Thymus (tissue), 11 donors: ENCODE results near the gene NFAT5. TPM values are rescaled to one million over a fixed set of nuclear protein-coding genes. Genes with fewer than 3 reads are reported as not detected.

Source experiments
- DNase-seq, 9 donors: peaks; one replicate each; pipeline ENCODE4 v3.0.0-alpha.2; 2013; ENCODE audit warnings: low spot score in 9 of 9, low read depth in 6 of 9, missing footprints in 1 of 9
- H3K27ac ChIP-seq, 2 donors: one replicate each; pipeline ENCODE4 v1.5.1; 2013; ENCODE audit warnings: control low read depth in 1 of 2, low read depth in 1 of 2, low read length in 1 of 2, mild to moderate bottlenecking in 1 of 2, moderate library complexity in 1 of 2
- H3K27me3 ChIP-seq, 2 donors: one replicate each; pipeline ENCODE4 v1.5.1; 2013; ENCODE audit warnings: low read length in 1 of 2; ENCODE audit not compliant: control insufficient read depth in 2 of 2, insufficient read depth in 1 of 2
- H3K36me3 ChIP-seq, 2 donors: one replicate each; pipeline ENCODE4 v1.5.1; 2013; ENCODE audit warnings: low read length in 1 of 2, mild to moderate bottlenecking in 1 of 2, moderate library complexity in 1 of 2; ENCODE audit not compliant: control insufficient read depth in 2 of 2, insufficient read depth in 2 of 2
- H3K4me1 ChIP-seq, 2 donors: one replicate each; pipeline ENCODE4 v1.5.1; 2013; ENCODE audit warnings: low read length in 2 of 2; ENCODE audit not compliant: control insufficient read depth in 2 of 2, insufficient read depth in 2 of 2
- H3K4me3 ChIP-seq, 2 donors: one replicate each; pipeline ENCODE4 v1.5.1; 2013; ENCODE audit warnings: low read length in 2 of 2, control low read depth in 1 of 2, mild to moderate bottlenecking in 1 of 2
- H3K9me3 ChIP-seq, 2 donors: one replicate each; pipeline ENCODE4 v1.5.1; 2013; ENCODE audit warnings: low read length in 1 of 2, mild to moderate bottlenecking in 1 of 2; ENCODE audit not compliant: control insufficient read depth in 2 of 2, insufficient read depth in 1 of 2
- WGBS: extraction: QIAGEN DNeasy Blood & Tissue Kit; methylation state at CpG from one replicate; pipeline ENCODE4 v1.1.7; 2013; 5-methylcytosine and 5-hydroxymethylcytosine counted together
- polyA plus RNA-seq: library from polyadenylated mRNA; stranded (reverse); fragments of 200-250 nt; gene quantifications from one replicate; pipeline ENCODE4 v1.2.3, GENCODE V29; 2013
- total RNA-seq: library from RNA; stranded (reverse); fragments of 120-200 nt; gene quantifications from one replicate; pipeline ENCODE4 v1.2.4, GENCODE V29; 2013
- donor health status: healthy.

The NFAT5 gene
- total and polyA plus RNA-seq, 2 donors = 4.5 to 8.9 TPM

DNA sequence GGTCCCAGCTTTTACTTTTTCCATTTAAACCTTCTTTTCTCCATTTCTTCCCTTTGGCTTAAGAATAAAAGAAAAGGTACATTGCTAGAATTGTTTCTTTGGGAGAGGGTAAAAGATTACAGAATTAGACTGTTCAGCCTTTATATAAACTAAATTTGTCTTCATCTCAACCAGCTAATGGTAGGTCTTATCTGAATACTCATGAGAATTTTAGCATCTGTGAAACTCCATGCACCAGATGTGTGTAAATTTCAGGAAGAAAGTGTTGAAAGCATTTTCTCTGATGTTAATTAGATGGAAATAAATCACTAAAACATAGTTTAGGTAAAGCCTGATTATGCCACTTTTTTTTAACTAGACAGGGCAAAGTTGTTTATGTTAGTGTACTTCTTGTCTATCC, 135.7 kb downstream of the NFAT5 start:
- Histone ChIP-seq H3K9me3 (no peaks in the 10 kb centered on the region), H3K4me1 (no peaks in the 10 kb centered on the region), H3K4me3 (no peak overlapping the region), H3K36me3 (peaks cover 0 to 8% of the 10 kb centered on the region in 2 donors), H3K27me3 (no peaks in the 10 kb centered on the region), H3K27ac (no peak overlapping the region)
- no peak for DNase-seq

DNA sequence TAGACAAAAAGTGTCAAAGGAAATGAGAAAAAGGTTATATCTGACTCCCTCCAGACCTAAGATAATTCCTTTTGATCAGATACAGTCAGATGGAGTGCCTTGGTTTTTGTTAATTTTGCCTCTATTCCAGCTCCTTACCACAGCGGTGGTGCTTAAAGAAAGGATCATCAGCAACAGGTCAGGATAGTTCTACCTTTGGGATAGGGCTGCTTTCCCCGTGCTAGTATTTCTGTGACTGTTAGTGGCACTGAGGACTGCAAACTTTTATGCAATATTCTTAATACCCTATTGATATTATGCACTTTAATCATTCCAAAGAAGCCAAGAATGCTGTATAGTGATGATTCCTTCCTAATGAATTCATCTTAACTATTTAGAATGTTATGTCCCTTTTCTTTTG, 136.1 kb downstream of the NFAT5 start:
- H3K27me3 ChIP-seq = no peaks in the 10 kb centered on the region
- H3K27ac ChIP-seq = no peak overlapping the region
- WGBS = 98% methylated on average over 2 of the region's 2 CpGs
- H3K36me3 ChIP-seq = peaks cover 0 to 8% of the 10 kb centered on the region in 2 donors
- no peaks in the 10 kb centered on the region for H3K9me3 ChIP-seq
- no peaks in the 10 kb centered on the region for H3K4me1 ChIP-seq
- no peak for DNase-seq
- H3K4me3 ChIP-seq = no peak overlapping the region

DNA sequence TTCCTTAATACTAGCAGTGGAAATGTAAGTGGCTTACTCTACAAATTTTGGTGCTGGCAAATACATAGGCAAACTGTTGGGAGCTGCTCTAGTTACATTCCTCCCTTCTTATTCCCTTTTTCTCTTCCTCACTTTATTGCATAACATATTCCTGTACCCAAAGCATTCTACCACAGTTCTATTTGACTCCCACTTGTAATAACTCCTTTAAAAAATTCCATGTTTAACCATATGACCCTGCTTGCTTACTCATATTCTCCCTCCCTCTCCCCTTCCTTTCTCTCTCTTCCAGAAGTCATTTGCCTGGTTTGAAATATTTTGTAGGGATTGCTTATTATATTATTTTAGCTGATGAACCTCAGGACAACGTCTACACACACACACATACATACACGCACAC, 137.9 kb downstream of the NFAT5 start:
- Histone ChIP-seq H3K27ac (no peak overlapping the region), H3K27me3 (no peaks in the 10 kb centered on the region), H3K4me3 (no peak overlapping the region), H3K4me1 (no peaks in the 10 kb centered on the region), H3K9me3 (no peaks in the 10 kb centered on the region), H3K36me3 (peaks cover 0 to 3% of the 10 kb centered on the region in 2 donors)
- no peak for DNase-seq
- 95% methylated on average over 2 of the region's 2 CpGs for WGBS

DNA sequence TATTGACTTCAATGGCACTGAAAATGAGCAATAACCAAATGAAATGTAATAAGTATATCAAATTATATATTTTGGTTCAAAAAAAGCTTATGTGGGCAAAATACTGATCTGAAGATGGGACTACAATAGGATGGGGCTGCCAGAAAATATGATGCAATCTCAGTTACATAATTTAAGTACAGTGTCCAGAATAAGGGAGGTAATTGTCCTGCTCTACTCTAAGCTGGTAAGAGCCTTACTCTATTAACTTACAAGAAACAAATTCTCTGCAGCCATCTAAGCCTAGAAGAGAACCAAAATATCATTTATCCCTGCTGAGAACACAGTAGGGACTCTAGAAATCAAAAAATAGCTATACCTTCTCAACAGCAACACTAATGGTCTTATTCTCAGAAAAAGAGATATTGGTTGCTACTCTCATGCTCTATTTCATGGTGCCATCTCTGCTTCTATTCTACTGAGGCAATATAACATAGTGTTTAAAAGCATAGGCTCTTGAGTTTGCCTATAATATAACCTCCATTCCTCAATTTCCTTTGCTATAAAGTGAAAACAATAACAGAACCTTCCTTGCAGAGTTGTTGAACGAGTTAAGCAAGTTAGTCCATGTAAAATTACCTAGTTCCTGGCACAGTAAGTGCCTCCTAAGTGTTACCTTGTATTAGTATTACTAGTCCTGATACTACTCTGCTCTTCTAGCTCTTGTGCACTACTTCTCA, 140.6 kb downstream of the NFAT5 start:
- Histone ChIP-seq H3K4me1 (peaks cover 0 to 3% of the 10 kb centered on the region in 2 donors), H3K27me3 (no peaks in the 10 kb centered on the region), H3K27ac (no peak overlapping the region), H3K4me3 (no peak overlapping the region), H3K9me3 (no peaks in the 10 kb centered on the region), H3K36me3 (peaks cover 0 to 3% of the 10 kb centered on the region in 2 donors)
- no peak for DNase-seq
- 96% methylated on average over 1 of the region's 1 CpG for WGBS

DNA sequence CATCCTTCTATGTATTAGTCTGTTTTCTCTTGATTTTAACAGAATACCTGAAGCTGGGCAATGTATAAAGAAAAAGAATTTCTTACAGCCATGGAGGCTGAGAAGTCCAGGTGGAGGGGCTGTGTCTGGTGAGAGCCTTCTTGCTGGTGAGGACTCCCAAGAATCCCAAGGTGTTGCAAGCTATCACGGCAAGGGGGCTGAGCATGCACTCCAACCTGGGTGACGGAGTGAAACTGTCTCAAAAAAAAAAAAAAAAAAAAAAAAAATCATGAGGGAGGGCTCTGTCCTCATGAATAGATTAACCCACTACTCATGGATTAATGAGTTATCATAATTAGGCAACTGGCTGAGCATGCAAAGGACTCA, 141.2 kb downstream of the NFAT5 start:
- H3K27ac ChIP-seq = no peak overlapping the region
- H3K36me3 ChIP-seq = peaks cover under 1 to 3% of the 10 kb centered on the region in 2 donors

DNA sequence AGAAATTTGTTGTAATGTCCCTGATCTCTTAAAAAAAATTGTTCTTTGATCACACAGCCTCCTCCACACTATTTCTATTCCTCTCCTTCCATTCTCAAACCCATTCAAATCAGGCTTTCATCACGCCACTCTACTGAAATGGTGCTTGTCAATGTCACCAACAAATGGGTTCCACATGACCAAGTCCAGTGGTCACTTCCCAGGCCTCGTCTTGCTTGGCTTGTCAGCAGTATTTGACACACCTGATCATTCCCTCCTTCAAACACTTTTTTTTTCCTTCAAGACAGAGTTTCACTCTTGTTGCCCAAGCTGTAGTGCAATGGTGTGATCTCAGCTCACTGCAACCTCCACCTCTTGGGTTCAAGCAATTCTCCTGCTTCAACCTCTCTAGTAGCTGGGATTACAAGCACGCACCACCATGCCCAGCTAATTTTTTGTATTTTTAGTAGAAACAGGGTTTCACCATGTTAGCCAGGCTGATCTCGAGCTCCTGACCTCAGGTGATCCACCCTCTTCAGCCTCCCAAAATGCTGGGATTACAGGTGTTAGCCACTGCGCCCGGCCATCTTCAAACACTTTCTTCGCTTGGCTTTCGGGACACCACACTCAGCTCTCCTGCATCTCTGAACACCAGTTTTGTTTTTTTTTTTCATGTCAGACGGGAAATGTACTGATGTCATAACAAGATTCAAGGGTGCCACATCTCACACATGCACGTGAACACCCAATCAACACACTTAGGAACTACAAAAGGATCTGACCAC, 142.3 kb downstream of the NFAT5 start:
- Histone ChIP-seq H3K36me3 (peaks cover 0 to 4% of the 10 kb centered on the region in 2 donors), H3K9me3 (no peaks in the 10 kb centered on the region), H3K27ac (no peak overlapping the region), H3K4me1 (peaks cover 0 to 3% of the 10 kb centered on the region in 2 donors), H3K4me3 (no peak overlapping the region), H3K27me3 (no peaks in the 10 kb centered on the region)
- 96% methylated on average over 10 of the region's 10 CpGs for WGBS
- DNase-seq = no peak

More for the DNA sequence above, 141.2 kb downstream of the NFAT5 start:
- Histone ChIP-seq H3K27me3 (no peaks in the 10 kb centered on the region), H3K9me3 (no peaks in the 10 kb centered on the region), H3K4me1 (peaks cover 0 to 3% of the 10 kb centered on the region in 2 donors), H3K4me3 (no peak overlapping the region)
- 98% methylated on average over 2 of the region's 2 CpGs for WGBS
- no peak for DNase-seq

DNA sequence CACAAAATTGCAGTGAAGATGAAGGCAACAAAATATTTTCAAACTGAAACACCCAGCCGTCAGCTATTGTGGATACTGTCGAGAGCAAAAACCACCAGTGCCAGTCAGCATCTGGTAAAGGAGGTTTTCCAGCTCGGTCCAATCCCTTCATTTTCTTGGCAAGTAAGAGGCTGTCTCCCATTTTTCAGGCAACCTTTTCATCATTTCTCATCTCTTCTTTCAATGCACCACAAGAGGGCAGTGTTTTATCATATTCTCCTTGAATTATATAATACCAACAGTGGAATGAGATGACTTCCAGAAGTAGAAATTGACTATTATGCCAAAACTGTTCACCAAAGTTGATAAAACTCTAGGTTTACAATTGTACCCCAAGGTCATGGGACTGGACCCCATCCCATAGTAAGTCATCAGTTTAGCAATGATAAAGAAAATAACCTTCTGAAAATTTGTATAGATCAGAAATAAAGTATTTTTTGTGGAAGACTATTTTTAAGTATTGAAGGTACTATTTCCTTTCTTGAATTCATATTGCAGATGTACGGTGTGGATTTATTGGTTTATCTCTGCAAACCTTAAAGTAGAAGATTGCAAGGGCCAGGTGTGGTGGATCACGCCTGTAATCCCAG, 143.8 kb downstream of the NFAT5 start:
- H3K27ac ChIP-seq = no peak overlapping the region

DNA sequence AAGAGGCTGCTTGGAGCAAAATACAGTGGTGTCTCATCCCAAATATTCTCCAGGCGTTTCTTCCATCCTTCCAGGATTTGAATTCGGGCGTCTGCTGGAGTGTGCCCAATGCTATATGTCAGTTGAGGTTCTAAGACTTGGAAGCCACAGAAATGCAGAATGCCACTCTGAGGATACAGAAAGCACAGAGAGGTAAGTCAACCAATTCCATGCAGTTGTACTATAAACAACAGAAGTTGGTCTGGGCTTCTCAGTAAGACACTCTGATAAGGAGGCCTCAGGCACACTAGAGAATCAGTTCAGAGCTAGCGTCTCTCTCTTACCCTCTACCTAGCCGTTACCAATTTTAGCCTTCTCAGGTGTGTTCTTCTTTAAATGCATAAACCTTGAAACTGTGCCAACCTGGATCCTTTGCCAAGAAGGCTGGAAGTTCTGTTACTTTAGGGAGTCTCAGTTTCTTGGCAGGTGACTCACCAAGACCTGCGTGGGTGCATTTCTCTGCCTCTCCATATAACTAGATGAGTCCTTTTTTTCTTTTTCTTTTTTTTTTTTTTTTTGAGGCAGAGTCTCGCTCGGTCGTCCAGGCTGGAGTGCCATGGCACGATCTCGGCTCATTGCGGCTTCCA, 145.5 kb downstream of the NFAT5 start:
- H3K27ac ChIP-seq = no peak overlapping the region
- DNase-seq = peak in 2 of 9 donors; percentile 7 to 39
- no peaks in the 10 kb centered on the region for H3K27me3 ChIP-seq
- peaks cover 0 to 3% of the 10 kb centered on the region in 2 donors for H3K4me1 ChIP-seq
- H3K36me3 ChIP-seq = peaks cover 0 to 4% of the 10 kb centered on the region in 2 donors
- 94% methylated on average over 12 of the region's 12 CpGs for WGBS
- no peaks in the 10 kb centered on the region for H3K9me3 ChIP-seq
- no peak overlapping the region for H3K4me3 ChIP-seq

More for the DNA sequence above, 143.8 kb downstream of the NFAT5 start:
- Histone ChIP-seq H3K9me3 (no peaks in the 10 kb centered on the region), H3K4me1 (peaks cover 0 to 3% of the 10 kb centered on the region in 2 donors), H3K27me3 (no peaks in the 10 kb centered on the region), H3K36me3 (peaks cover 0 to 4% of the 10 kb centered on the region in 2 donors), H3K4me3 (no peak overlapping the region)
- peak; percentile 18 to 80 (median 55) for DNase-seq
- WGBS = 68% methylated on average over 5 of the region's 5 CpGs
